ENCODE data around the gene RREB1. TPM values are rescaled to one million over a fixed set of nuclear protein-coding genes. Genes with fewer than 3 reads are reported as not detected.

Gene RREB1
- total and polyA plus RNA-seq, 12 donors: 8.0 to 79.5 (median 48.7) TPM

DNA sequence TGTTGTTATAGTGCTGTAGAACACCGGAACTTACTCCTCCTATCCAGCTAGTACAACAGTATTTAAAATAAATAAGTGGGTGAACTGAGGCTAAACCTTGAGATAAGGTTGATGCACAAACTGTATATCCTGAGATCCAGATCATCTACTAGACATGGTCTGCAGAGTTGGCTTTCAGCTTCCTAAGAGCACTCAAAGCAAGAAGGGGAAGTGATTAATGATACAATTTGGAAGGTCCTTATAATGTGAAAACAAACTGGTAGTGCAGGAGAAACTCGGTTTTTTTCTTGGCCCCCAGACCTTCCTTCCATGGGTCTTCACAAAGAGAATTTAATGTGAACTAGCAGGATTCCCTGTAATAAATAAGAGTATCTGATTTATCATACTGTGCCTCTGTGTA, 27.4 kb upstream of the RREB1 start:
- whole genome bisulfite sequencing, 4 donors: 59 to 66% (median 63%) methylated on average over 2 of the region's 2 CpGs
- H3K4me3 ChIP-seq: no peak overlapping the region
- no peak overlapping the region for H3K27ac ChIP-seq
- DNase-seq: no peak
- no peaks in the 10 kb centered on the region for H3K27me3 ChIP-seq
- no peaks in the 10 kb centered on the region for H3K9me3 ChIP-seq (replicated peaks in 1 of 3)
- intact Hi-C loops (cut with DNase I): no loop called here
- H3K4me1 ChIP-seq (replicated peaks in 1 of 2): no peaks in the 10 kb centered on the region
- H3K36me3 ChIP-seq (replicated peaks in 1 of 2): no peaks in the 10 kb centered on the region
- TF ChIP-seq POLR2A (IDR thresholded peaks at IDR 0.05): no peak
- TF ChIP-seq, protein P1, sequence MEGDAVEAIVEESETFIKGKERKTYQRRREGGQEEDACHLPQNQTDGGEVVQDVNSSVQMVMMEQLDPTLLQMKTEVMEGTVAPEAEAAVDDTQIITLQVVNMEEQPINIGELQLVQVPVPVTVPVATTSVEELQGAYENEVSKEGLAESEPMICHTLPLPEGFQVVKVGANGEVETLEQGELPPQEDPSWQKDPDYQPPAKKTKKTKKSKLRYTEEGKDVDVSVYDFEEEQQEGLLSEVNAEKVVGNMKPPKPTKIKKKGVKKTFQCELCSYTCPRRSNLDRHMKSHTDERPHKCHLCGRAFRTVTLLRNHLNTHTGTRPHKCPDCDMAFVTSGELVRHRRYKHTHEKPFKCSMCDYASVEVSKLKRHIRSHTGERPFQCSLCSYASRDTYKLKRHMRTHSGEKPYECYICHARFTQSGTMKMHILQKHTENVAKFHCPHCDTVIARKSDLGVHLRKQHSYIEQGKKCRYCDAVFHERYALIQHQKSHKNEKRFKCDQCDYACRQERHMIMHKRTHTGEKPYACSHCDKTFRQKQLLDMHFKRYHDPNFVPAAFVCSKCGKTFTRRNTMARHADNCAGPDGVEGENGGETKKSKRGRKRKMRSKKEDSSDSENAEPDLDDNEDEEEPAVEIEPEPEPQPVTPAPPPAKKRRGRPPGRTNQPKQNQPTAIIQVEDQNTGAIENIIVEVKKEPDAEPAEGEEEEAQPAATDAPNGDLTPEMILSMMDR (IDR thresholded peaks at IDR 0.05): no peak

DNA sequence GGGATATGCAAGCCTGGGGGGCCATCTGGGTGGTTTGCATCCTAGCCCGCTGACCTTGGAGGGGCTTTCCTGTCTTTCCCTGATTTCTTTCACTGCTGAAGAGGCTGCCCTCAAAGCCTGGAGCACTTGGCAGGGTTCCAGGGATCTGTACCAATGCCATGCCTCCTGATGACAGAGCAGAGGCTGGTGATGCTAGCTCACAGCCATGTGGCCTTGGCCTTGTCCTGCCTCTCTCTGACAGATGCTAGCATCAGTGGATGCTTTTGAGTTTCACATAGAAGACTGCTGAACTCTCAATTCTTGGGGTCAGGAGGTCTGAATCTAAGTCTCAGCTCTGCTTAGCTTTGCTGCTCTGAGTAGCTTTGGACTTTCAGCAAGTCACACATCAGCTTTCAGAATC, 21.9 kb upstream of the RREB1 start:
- Histone ChIP-seq H3K27ac (peak overlapping the region; percentile 11 to 78 (median 39)), H3K4me1 (replicated peaks in 1 of 2) (peaks cover 0 to 14% of the 10 kb centered on the region in 2 donors), H3K9me3 (replicated peaks in 1 of 3) (no peaks in the 10 kb centered on the region), H3K27me3 (no peaks in the 10 kb centered on the region), H3K4me3 (no peak overlapping the region), H3K36me3 (replicated peaks in 1 of 2) (no peaks in the 10 kb centered on the region)
- TF ChIP-seq POLR2A (IDR thresholded peaks at IDR 0.05): no peak
- peak; percentile 79 to 91 (median 89) for DNase-seq
- intact Hi-C loops (cut with DNase I): no loop called here
- WGBS, 4 donors: 43 to 63% (median 44%) methylated on average over 1 of the region's 1 CpG

DNA sequence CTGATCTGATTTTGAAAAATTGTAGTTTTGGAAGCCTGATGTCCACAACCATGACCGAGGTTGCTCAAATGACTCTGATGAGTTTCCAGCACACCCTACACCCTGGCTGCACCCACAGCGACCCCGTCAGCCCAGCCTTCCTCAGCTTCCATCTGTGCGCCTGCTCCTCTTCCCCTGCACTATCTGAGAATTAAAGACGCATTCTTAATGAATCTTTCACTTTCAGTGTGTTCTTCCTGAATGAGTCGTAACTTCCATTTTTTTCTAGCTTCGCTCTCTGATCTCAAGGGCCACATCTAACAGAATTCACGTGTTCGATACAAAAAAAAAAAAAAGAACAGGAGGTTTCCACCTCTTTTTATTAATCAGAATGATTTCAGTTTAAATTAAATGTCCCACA, 21.3 kb upstream of the RREB1 start:
- Histone ChIP-seq H3K27me3 (no peaks in the 10 kb centered on the region), H3K36me3 (replicated peaks in 1 of 2) (no peaks in the 10 kb centered on the region), H3K4me3 (peak overlapping the region in 1 of 4 donors; percentile 33), H3K27ac (peak overlapping the region; percentile 11 to 78 (median 39)), H3K4me1 (replicated peaks in 1 of 2) (peaks cover 0 to 14% of the 10 kb centered on the region in 2 donors), H3K9me3 (replicated peaks in 1 of 3) (no peaks in the 10 kb centered on the region)
- DNase-seq: peak in 5 of 7 donors; percentile 25 to 60 (median 38)
- WGBS, 4 donors: 30 to 42% (median 38%) methylated on average over 9 of the region's 9 CpGs
- intact Hi-C loops (cut with DNase I): no loop called here
- TF ChIP-seq, protein P1 (IDR thresholded peaks at IDR 0.05): no peak
- TF ChIP-seq POLR2A (IDR thresholded peaks at IDR 0.05): no peak

DNA sequence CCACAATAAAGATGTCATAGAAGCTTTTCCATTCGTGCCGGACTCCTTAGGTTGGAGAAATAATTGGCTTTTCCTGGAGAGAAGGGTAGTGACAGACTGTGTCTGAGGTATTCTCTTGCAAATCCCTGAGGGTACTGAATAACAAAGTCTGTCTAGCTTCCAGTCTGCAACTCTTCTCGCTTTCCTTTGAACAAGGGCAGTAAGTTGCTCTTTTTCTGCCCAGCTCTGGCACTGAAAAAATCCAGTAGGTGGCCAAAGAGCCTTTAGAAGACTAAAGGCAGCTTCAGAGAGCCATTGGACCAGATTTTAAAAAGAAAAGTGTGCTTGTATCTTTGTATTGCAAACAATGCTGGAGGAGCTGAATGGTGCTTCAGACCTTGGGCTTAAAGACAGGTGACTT, 20.7 kb upstream of the RREB1 start:
- no peak for DNase-seq
- no peaks in the 10 kb centered on the region for H3K36me3 ChIP-seq (replicated peaks in 1 of 2)
- H3K4me3 ChIP-seq: peak overlapping the region in 1 of 4 donors; percentile 33
- H3K27me3 ChIP-seq: no peaks in the 10 kb centered on the region
- no peaks in the 10 kb centered on the region for H3K9me3 ChIP-seq (replicated peaks in 1 of 3)
- TF ChIP-seq, protein P1 (IDR thresholded peaks at IDR 0.05): peak in 2 of 6 experiments; percentile 4 to 12
- no peak for TF ChIP-seq POLR2A (IDR thresholded peaks at IDR 0.05)
- intact Hi-C loops (cut with DNase I): no loop called here
- peak overlapping the region in 3 of 5 donors; percentile 11 to 42 (median 27) for H3K27ac ChIP-seq
- WGBS, 4 donors: 52 to 66% (median 64%) methylated on average over 3 of the region's 3 CpGs
- H3K4me1 ChIP-seq (replicated peaks in 1 of 2): peaks cover 0 to 14% of the 10 kb centered on the region in 2 donors

DNA sequence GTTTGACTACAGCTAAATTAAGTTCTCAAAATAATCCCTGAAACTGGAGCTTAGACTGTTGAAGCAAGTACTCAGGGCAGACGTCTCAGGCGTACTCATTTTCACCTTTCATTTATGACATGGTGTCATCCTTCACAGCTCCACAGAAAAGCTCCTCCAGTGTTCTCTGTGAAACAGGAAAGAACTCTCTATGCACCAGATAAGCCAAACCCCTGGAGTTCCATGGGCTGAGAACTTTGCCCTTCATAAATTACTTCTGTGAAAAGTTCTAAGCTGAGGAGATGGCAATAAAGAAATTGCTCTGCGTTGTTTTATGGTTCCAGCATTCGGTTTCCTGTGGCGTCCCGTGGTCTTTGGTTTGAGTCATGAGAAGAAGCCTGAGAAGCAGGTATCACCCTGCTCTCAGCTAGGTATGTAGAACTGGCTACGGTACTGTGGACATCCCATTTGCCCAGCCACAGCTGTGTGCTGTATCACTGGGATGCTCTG, 20.2 kb upstream of the RREB1 start:
- Histone ChIP-seq H3K27ac (peak overlapping the region in 3 of 5 donors; percentile 10 to 42 (median 27)), H3K4me3 (peak overlapping the region in 1 of 4 donors; percentile 33), H3K27me3 (no peaks in the 10 kb centered on the region), H3K4me1 (replicated peaks in 1 of 2) (peaks cover 0 to 14% of the 10 kb centered on the region in 2 donors), H3K36me3 (replicated peaks in 1 of 2) (no peaks in the 10 kb centered on the region), H3K9me3 (replicated peaks in 1 of 3) (no peaks in the 10 kb centered on the region)
- intact Hi-C loops (cut with DNase I): no loop called here
- 71 to 82% (median 75%) methylated on average over 7 of the region's 7 CpGs for WGBS, 4 donors
- TF ChIP-seq, protein P1 (IDR thresholded peaks at IDR 0.05): no peak
- no peak for TF ChIP-seq POLR2A (IDR thresholded peaks at IDR 0.05)
- DNase-seq: no peak

All from adrenal gland (tissue), 12 donors.